Caco-2 (cell line): ENCODE data around the gene GRIK3. TPM values are rescaled to one million over a fixed set of nuclear protein-coding genes. Genes with fewer than 3 reads are reported as not detected.

ENCODE experiments used
- BruUV-seq: library from RNA; stranded (reverse); fragments of 400-500 nt; replicated peaks from 2 replicates; lab custom pipeline; 2021; lab: Mats Ljungman, UMichigan
- CTCF ChIA-PET: fragments of 300-600 bp; sonication (Branson Sonifier 250); formaldehyde crosslinking; loops from one replicate; lab custom pipeline; 2022; ENCODE audit warnings: antibody characterized with exemption; lab: Charles Lee
- POLR2A ChIA-PET: fragments of 300-600 bp; sonication (Branson Sonifier 250); formaldehyde crosslinking; loops from one replicate; lab custom pipeline; 2022; ENCODE audit warnings: antibody characterized with exemption; lab: Charles Lee
- DNase-seq, 2 experiments: peaks; one replicate each; pipeline versions ENCODE4 v3.0.0 to v3.0.0-alpha.2; 2020 to 2022
- H3K27me3 ChIP-seq: replicated peaks from 2 replicates; pipeline ENCODE4 v1.6.0; 2011; ENCODE audit warnings: low read length; ENCODE audit not compliant: control insufficient read depth, insufficient read depth
- H3K36me3 ChIP-seq: 2 replicates; pipeline ENCODE4 v1.5.1; 2011; ENCODE audit warnings: low read length; ENCODE audit not compliant: control insufficient read depth, insufficient read depth
- H3K4me1 ChIP-seq: fragments of 250-450 bp; sonication (Bioruptor Pico); 2 replicates; pipeline ENCODE4 v1.5.1; 2020; ENCODE audit warnings: mild to moderate bottlenecking
- H3K4me3 ChIP-seq: 2 replicates; pipeline ENCODE4 v1.5.1; 2011; ENCODE audit warnings: low read depth, mild to moderate bottlenecking, control low read depth, low read length
- H3K9me3 ChIP-seq: fragments of 250-450 bp; sonication (Bioruptor Pico); 2 replicates; pipeline ENCODE4 v1.5.1; 2020; ENCODE audit warnings: mild to moderate bottlenecking, moderate library complexity
- H3K27ac Mint-ChIP-seq: one replicate; pipeline ENCODE4 v1.8.0; 2022; ENCODE audit warnings: mixed read lengths; ENCODE audit not compliant: unreplicated experiment
- H3K27me3 Mint-ChIP-seq: one replicate; pipeline ENCODE4 v1.8.0; 2022; ENCODE audit warnings: mixed read lengths; ENCODE audit not compliant: insufficient read depth, unreplicated experiment
- H3K36me3 Mint-ChIP-seq: one replicate; pipeline ENCODE4 v1.8.0; 2022; ENCODE audit warnings: mild to moderate bottlenecking, mixed read lengths; ENCODE audit not compliant: insufficient read depth, unreplicated experiment
- H3K4me1 Mint-ChIP-seq: one replicate; pipeline ENCODE4 v1.8.0; 2022; ENCODE audit warnings: low read depth, mixed read lengths; ENCODE audit not compliant: unreplicated experiment
- H3K4me3 Mint-ChIP-seq: one replicate; pipeline ENCODE4 v1.8.0; 2022; ENCODE audit warnings: mild to moderate bottlenecking, moderate library complexity, mixed read lengths; ENCODE audit not compliant: unreplicated experiment
- H3K9me3 Mint-ChIP-seq: one replicate; pipeline ENCODE4 v1.8.0; 2022; ENCODE audit warnings: mixed read lengths; ENCODE audit not compliant: unreplicated experiment
- CTCF ChIP-seq, 2 experiments: fragments of 200-600 bp in 1 of 2; IDR thresholded peaks; 1 replicate in 1 of 2; 2 replicates in 1 of 2; pipeline versions ENCODE4 v1.5.1 to v1.8.0; 2011 to 2022; ENCODE audit warnings: antibody characterized with exemption in 1 of 2, control low read depth in 1 of 2, inconsistent platforms in 1 of 2, low read depth in 1 of 2, low read length in 1 of 2, mild to moderate bottlenecking in 1 of 2, moderate library complexity in 1 of 2; ENCODE audit not compliant: insufficient read depth in 1 of 2, severe bottlenecking in 1 of 2, unreplicated experiment in 1 of 2
- intact Hi-C: fragments of 100-400 bp; cut with micrococcal nuclease; formaldehyde crosslinking; loops from one replicate; pipeline ENCODE4 v1.10.0; 2022; ENCODE audit not compliant: unreplicated experiment
- total RNA-seq: library from RNA; stranded (reverse); gene quantifications from 2 replicates; pipeline ENCODE4 v1.2.3, GENCODE V29; 2022

GRIK3 gene
- total RNA-seq, 1 experiment from 2014 or later = not detected

GRCh38 chr1:36948147-36948546 lies 86.2 kb downstream of the GRIK3 start:
- Histone ChIP-seq H3K4me1 (no peaks in the 10 kb centered on the region), H3K9me3 (no peaks in the 10 kb centered on the region), H3K4me3 (no peak overlapping the region), H3K36me3 (no peaks in the 10 kb centered on the region), H3K27me3 (no peaks in the 10 kb centered on the region)
- BruUV-seq = no TSS peak
- intact Hi-C loops = no loop called here
- no peak for DNase-seq
- ChIA-PET POLR2A (no interaction called here), CTCF (no interaction called here)
- Mint-ChIP-seq H3K36me3 (no peaks in the 10 kb centered on the region), H3K4me3 (no peak overlapping the region), H3K27ac (no peak overlapping the region), H3K27me3 (peaks cover 25% of the 10 kb centered on the region), H3K9me3 (no peaks in the 10 kb centered on the region), H3K4me1 (no peaks in the 10 kb centered on the region)
- TF ChIP-seq CTCF (IDR thresholded peaks at IDR 0.05; ENCODE audit: insufficient read depth in 1 of 2, low read depth in 1 of 2, low read length in 1 of 2, severe bottlenecking in 1 of 2, unreplicated experiment in 1 of 2) = no peak

DNA sequence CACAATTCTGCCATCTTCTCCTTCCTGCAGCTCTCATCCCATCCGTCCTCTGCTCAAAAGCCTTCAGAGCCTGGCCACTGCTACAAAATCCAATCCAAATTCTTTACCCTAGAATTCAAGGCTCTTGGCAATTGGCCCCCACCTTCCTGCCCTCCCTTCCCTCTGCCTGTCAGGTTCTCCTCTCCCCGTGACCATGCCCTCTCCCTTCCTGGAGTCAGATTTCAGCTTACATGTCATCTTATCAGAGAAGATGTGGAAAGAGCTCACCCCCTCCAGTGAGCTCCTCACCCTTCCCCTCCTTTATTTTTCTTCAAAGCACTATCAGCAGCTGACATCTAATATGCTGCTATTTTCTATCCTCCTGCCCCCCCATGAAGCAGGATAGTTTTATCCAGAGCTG lies 86.9 kb downstream of the GRIK3 start:
- Histone ChIP-seq H3K4me1 (no peaks in the 10 kb centered on the region), H3K36me3 (no peaks in the 10 kb centered on the region), H3K9me3 (no peaks in the 10 kb centered on the region), H3K27me3 (no peaks in the 10 kb centered on the region), H3K4me3 (no peak overlapping the region)
- CTCF ChIA-PET = no interaction called here
- Mint-ChIP-seq H3K27me3 (peaks cover 20% of the 10 kb centered on the region), H3K4me1 (no peaks in the 10 kb centered on the region), H3K27ac (no peak overlapping the region), H3K9me3 (no peaks in the 10 kb centered on the region), H3K4me3 (no peak overlapping the region), H3K36me3 (no peaks in the 10 kb centered on the region)
- intact Hi-C loops = no loop called here
- TF ChIP-seq CTCF (IDR thresholded peaks at IDR 0.05; ENCODE audit: insufficient read depth in 1 of 2, low read depth in 1 of 2, low read length in 1 of 2, severe bottlenecking in 1 of 2, unreplicated experiment in 1 of 2) = no peak
- BruUV-seq = no TSS peak
- POLR2A ChIA-PET = no interaction called here
- no peak for DNase-seq

GRCh38 chr1:36944883-36945282 lies 89.4 kb downstream of the GRIK3 start:
- H3K36me3 ChIP-seq = no peaks in the 10 kb centered on the region
- no peak for DNase-seq
- Mint-ChIP-seq H3K4me3 (no peak overlapping the region), H3K9me3 (no peaks in the 10 kb centered on the region), H3K4me1 (no peaks in the 10 kb centered on the region), H3K27ac (no peak overlapping the region), H3K36me3 (no peaks in the 10 kb centered on the region), H3K27me3 (peaks cover 18% of the 10 kb centered on the region)
- H3K4me3 ChIP-seq = no peak overlapping the region
- H3K27me3 ChIP-seq = no peaks in the 10 kb centered on the region
- POLR2A ChIA-PET = no interaction called here
- intact Hi-C loops = no loop called here
- no TSS peak for BruUV-seq
- no peaks in the 10 kb centered on the region for H3K9me3 ChIP-seq
- TF ChIP-seq CTCF (IDR thresholded peaks at IDR 0.05; ENCODE audit: insufficient read depth in 1 of 2, low read depth in 1 of 2, low read length in 1 of 2, severe bottlenecking in 1 of 2, unreplicated experiment in 1 of 2) = no peak
- CTCF ChIA-PET = no interaction called here
- H3K4me1 ChIP-seq = no peaks in the 10 kb centered on the region
